Measurements from ENCODE around the gene TEF.

The TEF gene

GRCh38 chr22:41448189-41448808 is 66.6 kb downstream of the TEF start:
- DNase-seq (ENCODE audit: low read depth in 3 of 3): peak; percentile 84 to 90 (median 84)

All from stimulated activated CD4-positive, alpha-beta T cell treated with anti-CD3 and anti-CD28 coated beads, TNF-alpha, amount 100 ng/mL, for 24 hours (primary cell).